NCI-H748 (cell line): ENCODE measurements around the gene COL2A1.
"Not testable (repeated sequence)": the region's sequence is repeated elsewhere in the genome, so short reads cannot be mapped to it uniquely, and the experiment has no call there.

Experiments used
- DNase-seq: peaks from one replicate; lab custom pipeline; 2025; ENCODE audit not compliant: unreplicated experiment; lab: John Stamatoyannopoulos, UW

COL2A1 gene

GRCh38 chr12:47978598-47978873 is 25.7 kb downstream of the COL2A1 start:
- no peak for DNase-seq

- no peak for DNase-seq
Measured at GRCh38 chr12:47977772-47978597, 26.3 kb downstream of the COL2A1 start.

GRCh38 chr12:47977046-47977771 is 27.1 kb downstream of the COL2A1 start:
- DNase-seq, result no peak

- DNase-seq, result no peak
Measured at GRCh38 chr12:47975816-47976215, 28.5 kb downstream of the COL2A1 start.

GRCh38 chr12:47975036-47975620 is 29.1 kb downstream of the COL2A1 start:
- no peak for DNase-seq

- no peak for DNase-seq
Measured at GRCh38 chr12:47973870-47974269, 30.4 kb downstream of the COL2A1 start.

- no peak for DNase-seq
Measured at GRCh38 chr12:47972895-47973294, 31.4 kb downstream of the COL2A1 start.

GRCh38 chr12:47970843-47971242 is 33.4 kb downstream of the COL2A1 start:
- no peak for DNase-seq

GRCh38 chr12:47969845-47970244 is 34.4 kb downstream of the COL2A1 start:
- no peak for DNase-seq

- DNase-seq, result no peak
Measured at GRCh38 chr12:47967461-47968321, 36.6 kb downstream of the COL2A1 start.

- DNase-seq, result no peak
Measured at GRCh38 chr12:47965581-47965980, 38.7 kb downstream of the COL2A1 start.

- DNase-seq, result peak; percentile 48
Measured at GRCh38 chr12:47964106-47964728, 40.1 kb downstream of the COL2A1 start.

- peak; percentile 95 for DNase-seq
Measured at GRCh38 chr12:47963340-47964040, 40.8 kb downstream of the COL2A1 start, which contains the start of gene TMEM106C. Gene TMEM106C (plus strand): TSS chr12:47963596. CDS start chr12:47964237, 641 bp downstream.

GRCh38 chr12:47962198-47962597 is 42.1 kb downstream of the COL2A1 start:
- no peak for DNase-seq

GRCh38 chr12:47957671-47958070 is 46.6 kb downstream of the COL2A1 start:
- DNase-seq, result not testable (repeated sequence)

GRCh38 chr12:47955059-47955458 is 49.2 kb downstream of the COL2A1 start:
- DNase-seq, result no peak

GRCh38 chr12:47954467-47955045 is 49.7 kb downstream of the COL2A1 start:
- DNase-seq, result no peak

- no peak for DNase-seq
Measured at GRCh38 chr12:47954058-47954457, 50.2 kb downstream of the COL2A1 start.

GRCh38 chr12:47950856-47951468 is 53.3 kb downstream of the COL2A1 start:
- no peak for DNase-seq
